Activated CD4-positive, CD25-positive, alpha-beta regulatory T cell treated with anti-CD3 and anti-CD28 coated beads, Interleukin-2, amount 50 U/mL, for 24 hours (primary cell): Measurements from ENCODE around the gene RANBP3L.
"Not testable (repeated sequence)": the region's sequence is repeated elsewhere in the genome, so short reads cannot be mapped to it uniquely, and the experiment has no call there.

Experiments used
- ATAC-seq, 2 donors: fragments of 150-1000 bp; cut with Tn5 transposase; one replicate each; pipeline ENCODE4 v1.10.0; 2021; ENCODE audit warnings: mild to moderate bottlenecking in 1 of 2, moderate library complexity in 1 of 2

The RANBP3L gene

GRCh38 chr5:36202521-36202961, 99.2 kb downstream of the RANBP3L start:
- no peak for ATAC-seq

- ATAC-seq: no peak
Observed at GRCh38 chr5:36200513-36200912, 101.2 kb downstream of the RANBP3L start.

GRCh38 chr5:36199620-36200019, 102.1 kb downstream of the RANBP3L start:
- ATAC-seq: no peak

- ATAC-seq: not testable (repeated sequence)
Observed at GRCh38 chr5:36198783-36199182, 102.9 kb downstream of the RANBP3L start.
